Peyer's patch (tissue), 4 donors: Measurements from ENCODE around the gene KITLG. TPM values are rescaled to one million over a fixed set of nuclear protein-coding genes. Genes with fewer than 3 reads are reported as not detected.
"Not testable (repeated sequence)": the region's sequence is repeated elsewhere in the genome, so short reads cannot be mapped to it uniquely, and the experiment has no call there.

Experiments used
- DNase-seq, 3 donors: peaks; one replicate each; pipeline ENCODE4 v3.0.0-alpha.2; 2017 to 2019
- H3K27ac ChIP-seq, 4 donors: fragments of 200-600 bp; sonication (generic); one replicate each; pipeline ENCODE4 v1.5.1; 2016 to 2019
- H3K27me3 ChIP-seq, 2 donors: fragments of 200-600 bp; sonication (generic); one replicate each; pipeline ENCODE4 v1.5.1; 2019
- H3K36me3 ChIP-seq, 3 donors: fragments of 200-600 bp; sonication (generic); one replicate each; pipeline ENCODE4 v1.5.1; 2016 to 2019
- H3K4me1 ChIP-seq, 4 donors: fragments of 200-600 bp; sonication (generic); one replicate each; pipeline ENCODE4 v1.5.1; 2016 to 2019
- H3K4me3 ChIP-seq, 4 donors: fragments of 200-600 bp; sonication (generic); 1 replicate in 3 of 4; 2 replicates in 1 of 4; pipeline ENCODE4 v1.5.1; 2016 to 2019; ENCODE audit warnings: mild to moderate bottlenecking in 1 of 4
- H3K9me3 ChIP-seq, 4 donors: fragments of 200-600 bp; sonication (generic); one replicate each; pipeline ENCODE4 v1.5.1; 2016 to 2019; ENCODE audit warnings: mild to moderate bottlenecking in 1 of 4
- CTCF ChIP-seq, 6 experiments: fragments of 450-650 bp in 4 of 6; fragments of 200-600 bp in 2 of 6; sonication (generic) in 1 of 6; IDR thresholded peaks; one replicate each; pipeline ENCODE4 v1.5.1; 2017 to 2019; ENCODE audit warnings: antibody characterized with exemption in 6 of 6, mild to moderate bottlenecking in 3 of 6, moderate library complexity in 1 of 6
- POLR2A ChIP-seq, 2 donors: fragments of 450-650 bp; IDR thresholded peaks; one replicate each; pipeline ENCODE4 v1.5.1; 2017; ENCODE audit warnings: antibody characterized with exemption in 2 of 2, mild to moderate bottlenecking in 2 of 2, moderate library complexity in 2 of 2
- total RNA-seq, 4 donors: library from RNA; depleted of rRNA; stranded (reverse); fragments of >200 nt; gene quantifications; one replicate each; pipeline ENCODE4 v1.1.0, GENCODE V29; 2016

KITLG gene
- total RNA-seq, 4 donors from 2014 or later = 5.2 to 29.7 (median 9.3) TPM

DNA sequence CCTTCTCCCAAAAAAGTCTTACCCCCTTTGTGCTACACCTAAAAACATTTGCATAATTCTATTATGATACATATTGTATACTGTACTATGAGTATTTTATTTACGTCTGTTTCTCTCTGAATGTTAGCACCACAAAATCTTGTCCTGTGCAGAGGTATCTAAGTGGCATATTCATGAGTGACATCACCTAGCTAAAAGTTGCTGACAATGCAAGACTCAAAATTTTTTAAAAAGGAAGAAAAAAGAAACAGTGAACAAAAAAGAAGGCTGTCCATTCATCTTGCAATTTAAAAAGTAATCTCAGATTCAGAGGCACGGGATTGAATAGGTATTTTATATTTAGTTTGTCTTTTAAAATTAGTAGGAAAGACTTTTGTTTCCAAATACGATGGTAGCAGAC lies 69.4 kb downstream of the KITLG start:
- TF ChIP-seq POLR2A (IDR thresholded peaks at IDR 0.05) = no peak
- no peak for TF ChIP-seq CTCF (IDR thresholded peaks at IDR 0.05)
- Histone ChIP-seq H3K4me1 (no peaks in the 10 kb centered on the region), H3K4me3 (no peak overlapping the region), H3K36me3 (no peaks in the 10 kb centered on the region), H3K9me3 (no peaks in the 10 kb centered on the region), H3K27ac (no peak overlapping the region), H3K27me3 (no peaks in the 10 kb centered on the region)
- DNase-seq = no peak

DNA sequence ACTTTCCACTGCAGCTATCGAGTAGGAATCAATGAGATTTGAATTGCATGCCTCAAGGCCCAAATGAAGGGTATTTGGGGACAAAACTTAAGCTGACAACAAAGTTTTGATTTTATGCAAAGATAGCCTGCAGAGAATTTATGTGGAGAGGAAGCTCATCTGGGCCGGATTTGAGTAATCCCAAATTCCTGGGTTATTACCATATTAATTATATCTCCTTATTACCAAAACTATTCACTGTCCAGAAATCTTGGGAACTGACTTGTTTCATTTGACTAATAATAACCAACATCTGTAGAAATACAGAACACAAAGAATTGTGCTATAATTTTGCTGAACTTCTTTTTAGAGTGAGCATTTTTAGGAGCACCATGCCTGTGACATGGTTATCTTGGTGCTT lies 70.4 kb downstream of the KITLG start:
- Histone ChIP-seq H3K4me3 (no peak overlapping the region), H3K4me1 (no peaks in the 10 kb centered on the region), H3K27me3 (no peaks in the 10 kb centered on the region), H3K9me3 (no peaks in the 10 kb centered on the region), H3K27ac (no peak overlapping the region), H3K36me3 (peaks cover 0 to 8% (median 0%) of the 10 kb centered on the region in 3 donors)
- no peak for TF ChIP-seq CTCF (IDR thresholded peaks at IDR 0.05)
- no peak for TF ChIP-seq POLR2A (IDR thresholded peaks at IDR 0.05)
- DNase-seq = no peak

DNA sequence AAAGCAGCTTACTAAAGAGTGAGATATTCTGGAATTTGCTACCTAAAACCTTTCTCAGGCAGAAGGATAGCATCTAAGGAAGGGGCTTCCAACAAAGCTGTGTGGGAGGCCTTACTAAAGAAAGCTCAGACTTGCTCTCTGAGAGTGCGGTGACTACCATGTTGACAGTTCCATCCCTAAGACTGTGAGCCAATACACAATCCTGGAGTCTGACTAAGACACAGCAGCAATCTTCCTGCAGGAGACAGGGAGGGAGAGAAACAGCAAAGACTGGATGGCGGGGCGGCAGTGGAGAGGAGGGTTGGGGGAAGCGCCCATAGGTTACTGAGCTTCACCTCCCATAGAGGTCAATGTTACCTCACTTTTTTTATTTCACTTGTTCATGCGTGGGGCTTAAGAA lies 70.9 kb downstream of the KITLG start:
- Histone ChIP-seq H3K36me3 (peaks cover 0 to 10% (median 0%) of the 10 kb centered on the region in 3 donors), H3K4me1 (no peaks in the 10 kb centered on the region)
- no peak for TF ChIP-seq CTCF (IDR thresholded peaks at IDR 0.05)
- no peak for TF ChIP-seq POLR2A (IDR thresholded peaks at IDR 0.05)

GRCh38 chr12:88507851-88508250 lies 72.4 kb downstream of the KITLG start:
- H3K36me3 ChIP-seq = not testable (repeated sequence)

More for the DNA sequence above, 70.9 kb downstream of the KITLG start:
- Histone ChIP-seq H3K4me3 (no peak overlapping the region), H3K27me3 (no peaks in the 10 kb centered on the region), H3K27ac (no peak overlapping the region), H3K9me3 (no peaks in the 10 kb centered on the region)
- DNase-seq = no peak

GRCh38 chr12:88507270-88507669 lies 73.0 kb downstream of the KITLG start:
- no peaks in the 10 kb centered on the region for H3K9me3 ChIP-seq
- no peaks in the 10 kb centered on the region for H3K27me3 ChIP-seq
- TF ChIP-seq CTCF (IDR thresholded peaks at IDR 0.05) (no peak), POLR2A (IDR thresholded peaks at IDR 0.05) (no peak)
- H3K4me3 ChIP-seq = no peak overlapping the region
- H3K36me3 ChIP-seq = peaks cover 0 to 10% (median 0%) of the 10 kb centered on the region in 3 donors
- no peak for DNase-seq
- no peaks in the 10 kb centered on the region for H3K4me1 ChIP-seq
- H3K27ac ChIP-seq = no peak overlapping the region

More at GRCh38 chr12:88507851-88508250, 72.4 kb downstream of the KITLG start:
- not testable (repeated sequence) for H3K4me1 ChIP-seq, DNase-seq, H3K27ac ChIP-seq, H3K4me3 ChIP-seq, H3K9me3 ChIP-seq, H3K27me3 ChIP-seq

- no peaks in the 10 kb centered on the region for H3K27me3 ChIP-seq
- H3K4me1 ChIP-seq = no peaks in the 10 kb centered on the region
- no peaks in the 10 kb centered on the region for H3K9me3 ChIP-seq
- DNase-seq = no peak
- no peak for TF ChIP-seq CTCF (IDR thresholded peaks at IDR 0.05)
- no peak for TF ChIP-seq POLR2A (IDR thresholded peaks at IDR 0.05)
- no peak overlapping the region for H3K27ac ChIP-seq
- no peak overlapping the region for H3K4me3 ChIP-seq
- peaks cover 0 to 10% (median 0%) of the 10 kb centered on the region in 3 donors for H3K36me3 ChIP-seq
Observed at GRCh38 chr12:88505696-88506095, 74.6 kb downstream of the KITLG start.
